Suprapubic skin (tissue), 4 donors: ENCODE results near the gene ESR2.

ENCODE experiments used
- POLR2A ChIP-seq, 2 donors: fragments of 450-650 bp; IDR thresholded peaks; one replicate each; pipeline ENCODE4 v1.6.1; 2017; ENCODE audit warnings: antibody characterized with exemption in 2 of 2, mild to moderate bottlenecking in 2 of 2, moderate library complexity in 2 of 2
- POLR2AphosphoS5 ChIP-seq, 3 donors: sonication (generic); formaldehyde crosslinking; IDR thresholded peaks; one replicate each; pipeline ENCODE4 v1.6.1; 2017; ENCODE audit warnings: antibody characterized with exemption in 3 of 3

GRCh38 chr14:64170181-64170580, 124.0 kb downstream of the ESR2 start:
- TF ChIP-seq POLR2AphosphoS5 (IDR thresholded peaks at IDR 0.05) (no peak), POLR2A (IDR thresholded peaks at IDR 0.05) (no peak)
